Measurements from ENCODE around the gene ATP1A1.

GRCh38 chr1:116382321-116382720 lies 9.3 kb downstream of the ATP1A1 start:
- TF ChIP-seq UBTF (IDR thresholded peaks at IDR 0.05; ENCODE audit: borderline replicate concordance in 1 of 2, low read depth in 2 of 2, low read length in 2 of 2) (no peak), CREB1 (IDR thresholded peaks at IDR 0.05) (no peak), CREB1 (CRISPR knock-in tag; IDR thresholded peaks at IDR 0.05) (no peak), FOS (IDR thresholded peaks at IDR 0.05; ENCODE audit: extremely low read depth, insufficient read length) (no peak), SP2 (IDR thresholded peaks at IDR 0.05; ENCODE audit: extremely low read depth, low read depth, low read length, poor library complexity, severe bottlenecking) (no peak), ZNF589 (CRISPR knock-in tag; IDR thresholded peaks at IDR 0.05; ENCODE audit: low read depth) (no peak), NBN (IDR thresholded peaks at IDR 0.05; ENCODE audit: low read depth) (no peak), MYC (IDR thresholded peaks at IDR 0.05; ENCODE audit: low read depth, low read length) (no peak), MYC (CRISPR knock-in tag; IDR thresholded peaks at IDR 0.05; ENCODE audit: borderline replicate concordance, low read depth) (no peak), POLR2A (conservative IDR thresholded peaks at IDR 0.05) (no peak), ZBTB43 (CRISPR knock-in tag; IDR thresholded peaks at IDR 0.05) (no peak)
- TF ChIP-seq, protein P1, sequence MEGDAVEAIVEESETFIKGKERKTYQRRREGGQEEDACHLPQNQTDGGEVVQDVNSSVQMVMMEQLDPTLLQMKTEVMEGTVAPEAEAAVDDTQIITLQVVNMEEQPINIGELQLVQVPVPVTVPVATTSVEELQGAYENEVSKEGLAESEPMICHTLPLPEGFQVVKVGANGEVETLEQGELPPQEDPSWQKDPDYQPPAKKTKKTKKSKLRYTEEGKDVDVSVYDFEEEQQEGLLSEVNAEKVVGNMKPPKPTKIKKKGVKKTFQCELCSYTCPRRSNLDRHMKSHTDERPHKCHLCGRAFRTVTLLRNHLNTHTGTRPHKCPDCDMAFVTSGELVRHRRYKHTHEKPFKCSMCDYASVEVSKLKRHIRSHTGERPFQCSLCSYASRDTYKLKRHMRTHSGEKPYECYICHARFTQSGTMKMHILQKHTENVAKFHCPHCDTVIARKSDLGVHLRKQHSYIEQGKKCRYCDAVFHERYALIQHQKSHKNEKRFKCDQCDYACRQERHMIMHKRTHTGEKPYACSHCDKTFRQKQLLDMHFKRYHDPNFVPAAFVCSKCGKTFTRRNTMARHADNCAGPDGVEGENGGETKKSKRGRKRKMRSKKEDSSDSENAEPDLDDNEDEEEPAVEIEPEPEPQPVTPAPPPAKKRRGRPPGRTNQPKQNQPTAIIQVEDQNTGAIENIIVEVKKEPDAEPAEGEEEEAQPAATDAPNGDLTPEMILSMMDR (IDR thresholded peaks at IDR 0.05 in 2 of 3, conservative IDR thresholded peaks at IDR 0.05 in 1 of 3; ENCODE audit: insufficient read depth in 2 of 3, low read depth in 1 of 3, low read length in 3 of 3): no peak
